GM18870 (cell line): Measurements from ENCODE around the gene SERPINH1.
"Not testable (repeated sequence)": the region's sequence is repeated elsewhere in the genome, so short reads cannot be mapped to it uniquely, and the experiment has no call there.

ENCODE experiments used
- ATAC-seq: cut with Tn5 transposase; IDR thresholded peaks from one replicate; pipeline ENCODE4 v1.9.1; 2021; ENCODE audit warnings: moderate library complexity; ENCODE audit not compliant: unreplicated experiment

The SERPINH1 gene

GRCh38 chr11:75572744-75573143 lies 10.7 kb downstream of the SERPINH1 start:
- no peak for ATAC-seq

- no peak for ATAC-seq
Observed at GRCh38 chr11:75574698-75575602, 12.9 kb downstream of the SERPINH1 start.

- no peak for ATAC-seq
Observed at GRCh38 chr11:75576017-75576416, 14.0 kb downstream of the SERPINH1 start.

- ATAC-seq = no peak
Observed at GRCh38 chr11:75576499-75576918, 14.5 kb downstream of the SERPINH1 start.

- no peak for ATAC-seq
Observed at GRCh38 chr11:75577207-75577606, 15.2 kb downstream of the SERPINH1 start.

GRCh38 chr11:75578977-75579376 lies 16.9 kb downstream of the SERPINH1 start:
- ATAC-seq = no peak

- ATAC-seq = no peak
Observed at GRCh38 chr11:75579841-75580240, 17.8 kb downstream of the SERPINH1 start.

- ATAC-seq = no peak
Observed at GRCh38 chr11:75582506-75582894, 20.4 kb downstream of the SERPINH1 start.

- no peak for ATAC-seq
Observed at GRCh38 chr11:75582895-75583717, 21.1 kb downstream of the SERPINH1 start.

GRCh38 chr11:75583718-75584658 lies 21.9 kb downstream of the SERPINH1 start:
- ATAC-seq = no peak

- ATAC-seq = not testable (repeated sequence)
Observed at GRCh38 chr11:75584659-75585292, 22.7 kb downstream of the SERPINH1 start.

GRCh38 chr11:75585293-75585670 lies 23.2 kb downstream of the SERPINH1 start:
- no peak for ATAC-seq

GRCh38 chr11:75586395-75586794 lies 24.3 kb downstream of the SERPINH1 start:
- no peak for ATAC-seq

GRCh38 chr11:75588051-75588481 lies 26.0 kb downstream of the SERPINH1 start:
- ATAC-seq = no peak

GRCh38 chr11:75589051-75589450 lies 27.0 kb downstream of the SERPINH1 start:
- ATAC-seq = no peak

GRCh38 chr11:75589933-75590332 lies 27.9 kb downstream of the SERPINH1 start:
- no peak for ATAC-seq

- ATAC-seq = no peak
Observed at GRCh38 chr11:75591371-75591770, 29.3 kb downstream of the SERPINH1 start.

- ATAC-seq = no peak
Observed at GRCh38 chr11:75591966-75592365, 29.9 kb downstream of the SERPINH1 start.

GRCh38 chr11:75592715-75593114 lies 30.7 kb downstream of the SERPINH1 start:
- ATAC-seq = no peak

GRCh38 chr11:75593286-75593915 lies 31.3 kb downstream of the SERPINH1 start:
- no peak for ATAC-seq
